GM23338 (cell line): ENCODE results near the gene SNX10. TPM values are rescaled to one million over a fixed set of nuclear protein-coding genes. Genes with fewer than 3 reads are reported as not detected.

Experiments
- ATAC-seq: fragments of 200-7000 bp; cut with Tn5 transposase; 3 replicates; pipeline ENCODE4 v1.9.1; 2020
- DNase-seq: peaks from one replicate; pipeline ENCODE4 v3.0.0-alpha.2; 2015; ENCODE audit warnings: low spot score
- H2AFZ ChIP-seq: fragments of 200-600 bp; sonication (generic); 2 replicates; pipeline ENCODE4 v1.8.0; 2016; ENCODE audit warnings: antibody characterized with exemption, mild to moderate bottlenecking, moderate library complexity
- H3F3A ChIP-seq: fragments of 200-600 bp; sonication (generic); replicated peaks from 2 replicates; pipeline ENCODE4 v1.8.0; 2017; ENCODE audit warnings: antibody characterized with exemption, mixed run types, low read depth
- H3K27ac ChIP-seq: fragments of 200-600 bp; sonication (generic); 2 replicates; pipeline ENCODE4 v1.6.1; 2016; ENCODE audit warnings: low read depth
- H3K27me3 ChIP-seq: fragments of 200-600 bp; sonication (generic); 2 replicates; pipeline ENCODE4 v1.8.0; 2016; ENCODE audit warnings: mild to moderate bottlenecking, mixed run types, moderate library complexity; ENCODE audit not compliant: insufficient read depth
- H3K36me3 ChIP-seq: fragments of 200-600 bp; sonication (generic); 2 replicates; pipeline ENCODE4 v1.8.0; 2016; ENCODE audit warnings: mild to moderate bottlenecking; ENCODE audit not compliant: insufficient read depth
- H3K4me1 ChIP-seq: fragments of 200-600 bp; sonication (generic); 2 replicates; pipeline ENCODE4 v1.8.0; 2016; ENCODE audit warnings: mild to moderate bottlenecking, moderate library complexity; ENCODE audit not compliant: insufficient read depth
- H3K4me2 ChIP-seq: fragments of 200-600 bp; sonication (generic); 2 replicates; pipeline ENCODE4 v1.7.1; 2017; ENCODE audit warnings: mixed run types
- H3K4me3 ChIP-seq: fragments of 200-600 bp; sonication (generic); 2 replicates; pipeline ENCODE4 v1.6.1; 2016; ENCODE audit warnings: mixed run types
- H3K79me2 ChIP-seq: fragments of 200-600 bp; sonication (generic); replicated peaks from 2 replicates; pipeline ENCODE4 v1.8.0; 2017; ENCODE audit warnings: mild to moderate bottlenecking; ENCODE audit not compliant: insufficient read depth
- H3K9me2 ChIP-seq: fragments of 200-600 bp; sonication (generic); 2 replicates; pipeline ENCODE4 v1.8.0; 2017; ENCODE audit not compliant: insufficient read depth
- H4K20me1 ChIP-seq: fragments of 200-600 bp; sonication (generic); replicated peaks from 2 replicates; pipeline ENCODE4 v1.8.0; 2017; ENCODE audit warnings: mild to moderate bottlenecking; ENCODE audit not compliant: insufficient read depth
- H3K27ac Mint-ChIP-seq: 2 replicates; pipeline ENCODE4 v1.8.0; 2020; ENCODE audit warnings: inconsistent platforms, mild to moderate bottlenecking, moderate library complexity, mixed read lengths
- H3K27me3 Mint-ChIP-seq: 3 replicates; pipeline ENCODE4 v1.8.0; 2022; ENCODE audit warnings: low read depth, mild to moderate bottlenecking, moderate library complexity, mixed read lengths, inconsistent platforms; ENCODE audit not compliant: insufficient read depth, poor library complexity
- H3K36me3 Mint-ChIP-seq: 3 replicates; pipeline ENCODE4 v1.8.0; 2021; ENCODE audit warnings: low read depth, mild to moderate bottlenecking, inconsistent platforms, moderate library complexity, mixed read lengths
- H3K4me1 Mint-ChIP-seq: 3 replicates; pipeline ENCODE4 v1.8.0; 2020; ENCODE audit warnings: mild to moderate bottlenecking, inconsistent platforms, mixed read lengths
- H3K4me3 Mint-ChIP-seq: 3 replicates; pipeline ENCODE4 v1.8.0; 2021; ENCODE audit warnings: moderate library complexity, mild to moderate bottlenecking, inconsistent platforms, mixed read lengths
- H3K9me3 Mint-ChIP-seq: 3 replicates; pipeline ENCODE4 v1.8.0; 2020; ENCODE audit warnings: moderate library complexity, mild to moderate bottlenecking, inconsistent platforms, mixed read lengths
- CREB1 ChIP-seq: fragments of 250-450 bp; sonication (Bioruptor Pico); IDR thresholded peaks from 2 replicates; pipeline ENCODE4 v1.5.0; 2020; ENCODE audit warnings: low read depth, mild to moderate bottlenecking, moderate library complexity
- EZH2 ChIP-seq: fragments of 200-600 bp; sonication (generic); IDR thresholded peaks from one replicate; pipeline ENCODE4 v1.8.0; 2017; ENCODE audit warnings: antibody characterized with exemption, mild to moderate bottlenecking, low read depth; ENCODE audit not compliant: unreplicated experiment
- EZH2phosphoT487 ChIP-seq: fragments of 200-600 bp; sonication (generic); IDR thresholded peaks from one replicate; pipeline ENCODE4 v1.8.1; 2018; ENCODE audit warnings: antibody characterized with exemption; ENCODE audit not compliant: unreplicated experiment
- NANOG ChIP-seq: IDR thresholded peaks from 2 replicates; pipeline ENCODE4 v1.6.1; 2016; ENCODE audit warnings: antibody characterized with exemption, borderline replicate concordance
- POLR2AphosphoS5 ChIP-seq: IDR thresholded peaks from 2 replicates; pipeline ENCODE4 v1.6.1; 2016; ENCODE audit warnings: antibody characterized with exemption, low read depth
- STAT1 ChIP-seq: IDR thresholded peaks from one replicate; pipeline ENCODE4 v1.6.1; 2016; ENCODE audit warnings: antibody characterized with exemption; ENCODE audit not compliant: unreplicated experiment
- ZNF114 ChIP-seq: fragments of 250-450 bp; sonication (Bioruptor Pico); IDR thresholded peaks from 2 replicates; pipeline ENCODE4 v1.5.0; 2020; ENCODE audit warnings: mild to moderate bottlenecking, moderate library complexity
- ZNF331 ChIP-seq: fragments of 250-450 bp; sonication (Bioruptor Pico); IDR thresholded peaks from 2 replicates; pipeline ENCODE4 v1.5.0; 2020; ENCODE audit warnings: low read depth, mild to moderate bottlenecking, moderate library complexity
- polyA plus RNA-seq: library from polyadenylated mRNA; unstranded; fragments of >200 nt; fragmentation: Nextera tagmentation; extraction: Ambion mirVana; gene quantifications from 2 replicates; pipeline ENCODE4 v1.2.1, GENCODE V29; 2016
- total RNA-seq: library from RNA; depleted of rRNA; stranded (reverse); fragments of >200 nt; shearing (Covaris generic); gene quantifications from 2 replicates; pipeline ENCODE4 v1.2.3, GENCODE V29; 2014
- TF ChIP-seq, protein P1 (sequence below): fragments of 250-450 bp; sonication (Bioruptor Pico); IDR thresholded peaks from 2 replicates; pipeline ENCODE4 v1.5.0; 2020; ENCODE audit warnings: mild to moderate bottlenecking, moderate library complexity
- TF ChIP-seq, protein P2 (sequence below): IDR thresholded peaks from 2 replicates; pipeline ENCODE4 v1.6.1; 2016; ENCODE audit warnings: antibody characterized with exemption
- TF ChIP-seq, protein P3 (sequence below), 2 experiments: fragments of 200-600 bp in 1 of 2; sonication (generic) in 1 of 2; conservative IDR thresholded peaks; 2 replicates each; pipeline versions ENCODE4 v1.5.1 to v1.6.1; 2016 to 2017; ENCODE audit warnings: antibody characterized with exemption in 2 of 2, low read depth in 2 of 2, mild to moderate bottlenecking in 2 of 2, moderate library complexity in 1 of 2

Gene SNX10
- total and polyA plus RNA-seq, 2 experiments from 2014 or later, result 15.8 to 17.8 TPM

DNA sequence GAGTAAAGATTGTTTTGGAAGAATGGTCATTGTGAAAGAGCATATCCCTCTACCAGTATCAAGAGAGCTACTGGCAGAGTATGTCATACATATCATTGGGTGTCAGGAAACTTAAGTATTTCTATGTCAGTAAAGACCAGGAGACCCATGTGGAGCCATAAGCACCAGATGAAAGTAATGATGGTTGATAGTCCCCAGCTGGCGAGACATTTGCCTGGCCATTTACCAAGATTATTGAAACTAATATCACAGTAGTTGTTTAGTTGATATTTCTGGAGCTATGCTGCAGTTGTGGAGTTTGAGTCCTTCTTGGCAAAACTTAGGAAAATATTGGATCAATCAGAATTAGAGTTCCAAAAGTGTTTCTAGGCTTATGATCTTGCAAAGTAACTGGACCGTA is 114.8 kb downstream of the SNX10 start:
- Mint-ChIP-seq H3K4me3 (no peak overlapping the region), H3K4me1 (peaks cover 6% of the 10 kb centered on the region; the same call in 2 of the 3 replicates), H3K27ac (no peak overlapping the region), H3K27me3 (no peaks in the 10 kb centered on the region), H3K36me3 (no peaks in the 10 kb centered on the region; the same call in 2 of the 3 replicates), H3K9me3 (no peaks in the 10 kb centered on the region)
- Histone ChIP-seq H2AFZ (no peak overlapping the region), H3K9me2 (peaks cover 6% of the 10 kb centered on the region; the same call in 1 of the 2 replicates), H3K27me3 (no peaks in the 10 kb centered on the region), H3K36me3 (no peaks in the 10 kb centered on the region), H3K4me1 (no peaks in the 10 kb centered on the region), H3F3A (no peaks in the 10 kb centered on the region), H3K4me3 (no peak overlapping the region), H3K27ac (no peak overlapping the region), H3K4me2 (no peak overlapping the region), H3K79me2 (no peaks in the 10 kb centered on the region), H4K20me1 (no peaks in the 10 kb centered on the region)
- TF ChIP-seq EZH2 (no peak), NANOG (no peak), STAT1 (no peak), ZNF114 (CRISPR knock-in tag) (no peak), ZNF331 (CRISPR knock-in tag) (no peak), EZH2phosphoT487 (no peak), POLR2AphosphoS5 (no peak), CREB1 (CRISPR knock-in tag) (no peak)
- TF ChIP-seq, protein P1, sequence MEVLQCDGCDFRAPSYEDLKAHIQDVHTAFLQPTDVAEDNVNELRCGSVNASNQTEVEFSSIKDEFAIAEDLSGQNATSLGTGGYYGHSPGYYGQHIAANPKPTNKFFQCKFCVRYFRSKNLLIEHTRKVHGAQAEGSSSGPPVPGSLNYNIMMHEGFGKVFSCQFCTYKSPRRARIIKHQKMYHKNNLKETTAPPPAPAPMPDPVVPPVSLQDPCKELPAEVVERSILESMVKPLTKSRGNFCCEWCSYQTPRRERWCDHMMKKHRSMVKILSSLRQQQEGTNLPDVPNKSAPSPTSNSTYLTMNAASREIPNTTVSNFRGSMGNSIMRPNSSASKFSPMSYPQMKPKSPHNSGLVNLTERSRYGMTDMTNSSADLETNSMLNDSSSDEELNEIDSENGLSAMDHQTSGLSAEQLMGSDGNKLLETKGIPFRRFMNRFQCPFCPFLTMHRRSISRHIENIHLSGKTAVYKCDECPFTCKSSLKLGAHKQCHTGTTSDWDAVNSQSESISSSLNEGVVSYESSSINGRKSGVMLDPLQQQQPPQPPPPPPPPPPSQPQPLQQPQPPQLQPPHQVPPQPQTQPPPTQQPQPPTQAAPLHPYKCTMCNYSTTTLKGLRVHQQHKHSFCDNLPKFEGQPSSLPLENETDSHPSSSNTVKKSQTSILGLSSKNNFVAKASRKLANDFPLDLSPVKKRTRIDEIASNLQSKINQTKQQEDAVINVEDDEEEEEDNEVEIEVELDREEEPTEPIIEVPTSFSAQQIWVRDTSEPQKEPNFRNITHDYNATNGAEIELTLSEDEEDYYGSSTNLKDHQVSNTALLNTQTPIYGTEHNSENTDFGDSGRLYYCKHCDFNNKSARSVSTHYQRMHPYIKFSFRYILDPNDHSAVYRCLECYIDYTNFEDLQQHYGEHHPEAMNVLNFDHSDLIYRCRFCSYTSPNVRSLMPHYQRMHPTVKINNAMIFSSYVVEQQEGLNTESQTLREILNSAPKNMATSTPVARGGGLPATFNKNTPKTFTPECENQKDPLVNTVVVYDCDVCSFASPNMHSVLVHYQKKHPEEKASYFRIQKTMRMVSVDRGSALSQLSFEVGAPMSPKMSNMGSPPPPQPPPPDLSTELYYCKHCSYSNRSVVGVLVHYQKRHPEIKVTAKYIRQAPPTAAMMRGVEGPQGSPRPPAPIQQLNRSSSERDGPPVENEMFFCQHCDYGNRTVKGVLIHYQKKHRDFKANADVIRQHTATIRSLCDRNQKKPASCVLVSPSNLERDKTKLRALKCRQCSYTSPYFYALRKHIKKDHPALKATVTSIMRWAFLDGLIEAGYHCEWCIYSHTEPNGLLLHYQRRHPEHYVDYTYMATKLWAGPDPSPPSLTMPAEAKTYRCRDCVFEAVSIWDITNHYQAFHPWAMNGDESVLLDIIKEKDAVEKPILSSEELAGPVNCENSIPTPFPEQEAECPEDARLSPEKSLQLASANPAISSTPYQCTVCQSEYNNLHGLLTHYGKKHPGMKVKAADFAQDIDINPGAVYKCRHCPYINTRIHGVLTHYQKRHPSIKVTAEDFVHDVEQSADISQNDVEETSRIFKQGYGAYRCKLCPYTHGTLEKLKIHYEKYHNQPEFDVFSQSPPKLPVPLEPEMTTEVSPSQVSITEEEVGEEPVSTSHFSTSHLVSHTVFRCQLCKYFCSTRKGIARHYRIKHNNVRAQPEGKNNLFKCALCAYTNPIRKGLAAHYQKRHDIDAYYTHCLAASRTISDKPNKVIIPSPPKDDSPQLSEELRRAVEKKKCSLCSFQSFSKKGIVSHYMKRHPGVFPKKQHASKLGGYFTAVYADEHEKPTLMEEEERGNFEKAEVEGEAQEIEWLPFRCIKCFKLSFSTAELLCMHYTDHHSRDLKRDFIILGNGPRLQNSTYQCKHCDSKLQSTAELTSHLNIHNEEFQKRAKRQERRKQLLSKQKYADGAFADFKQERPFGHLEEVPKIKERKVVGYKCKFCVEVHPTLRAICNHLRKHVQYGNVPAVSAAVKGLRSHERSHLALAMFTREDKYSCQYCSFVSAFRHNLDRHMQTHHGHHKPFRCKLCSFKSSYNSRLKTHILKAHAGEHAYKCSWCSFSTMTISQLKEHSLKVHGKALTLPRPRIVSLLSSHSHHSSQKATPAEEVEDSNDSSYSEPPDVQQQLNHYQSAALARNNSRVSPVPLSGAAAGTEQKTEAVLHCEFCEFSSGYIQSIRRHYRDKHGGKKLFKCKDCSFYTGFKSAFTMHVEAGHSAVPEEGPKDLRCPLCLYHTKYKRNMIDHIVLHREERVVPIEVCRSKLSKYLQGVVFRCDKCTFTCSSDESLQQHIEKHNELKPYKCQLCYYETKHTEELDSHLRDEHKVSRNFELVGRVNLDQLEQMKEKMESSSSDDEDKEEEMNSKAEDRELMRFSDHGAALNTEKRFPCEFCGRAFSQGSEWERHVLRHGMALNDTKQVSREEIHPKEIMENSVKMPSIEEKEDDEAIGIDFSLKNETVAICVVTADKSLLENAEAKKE (CRISPR knock-in tag), result no peak
- TF ChIP-seq, protein P2, sequence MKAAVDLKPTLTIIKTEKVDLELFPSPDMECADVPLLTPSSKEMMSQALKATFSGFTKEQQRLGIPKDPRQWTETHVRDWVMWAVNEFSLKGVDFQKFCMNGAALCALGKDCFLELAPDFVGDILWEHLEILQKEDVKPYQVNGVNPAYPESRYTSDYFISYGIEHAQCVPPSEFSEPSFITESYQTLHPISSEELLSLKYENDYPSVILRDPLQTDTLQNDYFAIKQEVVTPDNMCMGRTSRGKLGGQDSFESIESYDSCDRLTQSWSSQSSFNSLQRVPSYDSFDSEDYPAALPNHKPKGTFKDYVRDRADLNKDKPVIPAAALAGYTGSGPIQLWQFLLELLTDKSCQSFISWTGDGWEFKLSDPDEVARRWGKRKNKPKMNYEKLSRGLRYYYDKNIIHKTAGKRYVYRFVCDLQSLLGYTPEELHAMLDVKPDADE, result no peak
- TF ChIP-seq, protein P3, sequence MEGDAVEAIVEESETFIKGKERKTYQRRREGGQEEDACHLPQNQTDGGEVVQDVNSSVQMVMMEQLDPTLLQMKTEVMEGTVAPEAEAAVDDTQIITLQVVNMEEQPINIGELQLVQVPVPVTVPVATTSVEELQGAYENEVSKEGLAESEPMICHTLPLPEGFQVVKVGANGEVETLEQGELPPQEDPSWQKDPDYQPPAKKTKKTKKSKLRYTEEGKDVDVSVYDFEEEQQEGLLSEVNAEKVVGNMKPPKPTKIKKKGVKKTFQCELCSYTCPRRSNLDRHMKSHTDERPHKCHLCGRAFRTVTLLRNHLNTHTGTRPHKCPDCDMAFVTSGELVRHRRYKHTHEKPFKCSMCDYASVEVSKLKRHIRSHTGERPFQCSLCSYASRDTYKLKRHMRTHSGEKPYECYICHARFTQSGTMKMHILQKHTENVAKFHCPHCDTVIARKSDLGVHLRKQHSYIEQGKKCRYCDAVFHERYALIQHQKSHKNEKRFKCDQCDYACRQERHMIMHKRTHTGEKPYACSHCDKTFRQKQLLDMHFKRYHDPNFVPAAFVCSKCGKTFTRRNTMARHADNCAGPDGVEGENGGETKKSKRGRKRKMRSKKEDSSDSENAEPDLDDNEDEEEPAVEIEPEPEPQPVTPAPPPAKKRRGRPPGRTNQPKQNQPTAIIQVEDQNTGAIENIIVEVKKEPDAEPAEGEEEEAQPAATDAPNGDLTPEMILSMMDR (conservative IDR thresholded peaks at IDR 0.05; ENCODE audit: low read depth in 2 of 2), result no peak
- no peak for DNase-seq
- no peak for ATAC-seq
